Parathyroid adenoma (tissue), 2 donors: ENCODE data around the gene CAMK2B.

ENCODE experiments used
- H2AFZ ChIP-seq: fragments of 300-600 bp; sonication (generic); one replicate; pipeline ENCODE4 v1.7.0; 2017; ENCODE audit warnings: antibody characterized with exemption, mild to moderate bottlenecking
- H3K27ac ChIP-seq: fragments of 300-600 bp; sonication (generic); one replicate; pipeline ENCODE4 v1.7.0; 2017
- H3K27me3 ChIP-seq: fragments of 300-600 bp; sonication (generic); one replicate; pipeline ENCODE4 v1.7.0; 2017; ENCODE audit warnings: low read length; ENCODE audit not compliant: control insufficient read depth, insufficient read depth
- H3K36me3 ChIP-seq: fragments of 300-600 bp; sonication (generic); one replicate; pipeline ENCODE4 v1.7.0; 2017; ENCODE audit warnings: low read length; ENCODE audit not compliant: control insufficient read depth, insufficient read depth
- H3K4me1 ChIP-seq: fragments of 300-600 bp; sonication (generic); one replicate; pipeline ENCODE4 v1.7.0; 2017; ENCODE audit warnings: control low read depth
- H3K4me2 ChIP-seq: fragments of 300-600 bp; sonication (generic); one replicate; pipeline ENCODE4 v1.7.0; 2017; ENCODE audit warnings: low read length
- H3K4me3 ChIP-seq: fragments of 300-600 bp; sonication (generic); one replicate; pipeline ENCODE4 v1.7.0; 2017; ENCODE audit warnings: low read depth, low read length
- H3K79me2 ChIP-seq: fragments of 300-600 bp; sonication (generic); one replicate; pipeline ENCODE4 v1.7.0; 2017; ENCODE audit warnings: control low read depth
- H3K9ac ChIP-seq: fragments of 300-600 bp; sonication (generic); one replicate; pipeline ENCODE4 v1.7.0; 2017; ENCODE audit warnings: mild to moderate bottlenecking
- H3K9me3 ChIP-seq: fragments of 300-600 bp; sonication (generic); one replicate; pipeline ENCODE4 v1.7.0; 2017; ENCODE audit warnings: low read length; ENCODE audit not compliant: control insufficient read depth
- TF ChIP-seq, protein P1 (sequence below): fragments of 300-600 bp; sonication (generic); IDR thresholded peaks from one replicate; pipeline ENCODE4 v1.7.0; 2017; ENCODE audit warnings: antibody characterized with exemption, mild to moderate bottlenecking
- donor health status: primary hyperparathyroidism.

The CAMK2B gene

DNA sequence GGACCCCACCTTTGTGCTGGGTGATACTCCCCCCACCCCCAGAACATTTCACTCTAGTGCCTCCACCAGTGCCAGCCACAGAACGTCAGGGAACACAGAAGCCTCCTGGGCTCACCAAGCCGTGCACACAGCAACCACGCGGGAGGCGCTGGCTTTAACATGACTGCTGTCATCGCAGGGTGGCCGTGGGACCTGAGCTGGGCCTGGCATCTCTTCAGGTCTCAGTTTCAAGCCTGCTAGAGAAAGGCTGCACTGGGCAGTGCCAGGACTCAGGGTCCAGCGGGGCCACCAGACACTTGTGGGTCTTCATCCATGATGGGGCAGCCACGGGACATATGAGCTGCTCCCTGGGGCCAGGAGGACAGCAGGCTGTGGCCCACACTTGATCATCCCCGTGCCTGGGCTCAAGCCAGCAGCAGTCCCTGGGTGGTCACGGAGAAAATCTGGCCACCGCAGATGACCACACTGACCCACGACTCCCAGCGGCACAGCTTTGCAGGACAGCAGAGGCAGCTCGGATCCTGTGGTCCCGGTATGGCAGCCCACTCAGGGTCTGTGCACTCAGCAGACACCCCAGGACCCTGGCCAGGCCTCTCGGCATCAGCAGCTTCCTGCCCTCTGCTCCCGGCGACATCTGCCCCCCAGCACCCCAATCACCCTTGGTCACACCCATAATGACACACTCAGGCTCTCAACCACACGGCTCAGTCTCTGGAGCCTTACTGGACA is 44.2 kb downstream of the CAMK2B start:
- Histone ChIP-seq H3K9me3 (no peaks in the 10 kb centered on the region), H3K4me1 (no peaks in the 10 kb centered on the region), H3K4me3 (no peak overlapping the region), H3K79me2 (peaks cover 9% of the 10 kb centered on the region), H3K36me3 (no peaks in the 10 kb centered on the region), H3K27me3 (no peaks in the 10 kb centered on the region), H3K4me2 (no peak overlapping the region), H2AFZ (no peak overlapping the region), H3K9ac (no peak overlapping the region), H3K27ac (no peak overlapping the region)
- TF ChIP-seq, protein P1, sequence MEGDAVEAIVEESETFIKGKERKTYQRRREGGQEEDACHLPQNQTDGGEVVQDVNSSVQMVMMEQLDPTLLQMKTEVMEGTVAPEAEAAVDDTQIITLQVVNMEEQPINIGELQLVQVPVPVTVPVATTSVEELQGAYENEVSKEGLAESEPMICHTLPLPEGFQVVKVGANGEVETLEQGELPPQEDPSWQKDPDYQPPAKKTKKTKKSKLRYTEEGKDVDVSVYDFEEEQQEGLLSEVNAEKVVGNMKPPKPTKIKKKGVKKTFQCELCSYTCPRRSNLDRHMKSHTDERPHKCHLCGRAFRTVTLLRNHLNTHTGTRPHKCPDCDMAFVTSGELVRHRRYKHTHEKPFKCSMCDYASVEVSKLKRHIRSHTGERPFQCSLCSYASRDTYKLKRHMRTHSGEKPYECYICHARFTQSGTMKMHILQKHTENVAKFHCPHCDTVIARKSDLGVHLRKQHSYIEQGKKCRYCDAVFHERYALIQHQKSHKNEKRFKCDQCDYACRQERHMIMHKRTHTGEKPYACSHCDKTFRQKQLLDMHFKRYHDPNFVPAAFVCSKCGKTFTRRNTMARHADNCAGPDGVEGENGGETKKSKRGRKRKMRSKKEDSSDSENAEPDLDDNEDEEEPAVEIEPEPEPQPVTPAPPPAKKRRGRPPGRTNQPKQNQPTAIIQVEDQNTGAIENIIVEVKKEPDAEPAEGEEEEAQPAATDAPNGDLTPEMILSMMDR: no peak

DNA sequence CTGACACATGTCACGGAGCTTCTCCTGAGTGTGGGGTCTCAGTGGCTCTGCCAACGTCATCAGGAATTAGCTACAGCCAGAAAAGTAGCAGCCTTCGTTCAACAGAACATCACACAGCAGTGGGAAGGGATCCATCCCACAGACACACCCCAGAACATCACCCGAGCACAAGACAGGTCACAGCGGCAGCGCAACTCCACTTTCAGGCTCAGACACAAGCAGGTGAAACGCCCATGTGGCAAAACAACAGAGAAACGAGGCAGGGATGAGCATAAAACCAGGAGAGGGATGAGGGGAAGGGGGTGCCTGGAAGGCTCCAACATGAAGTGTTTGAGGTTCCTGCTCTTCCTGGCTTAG is 44.8 kb downstream of the CAMK2B start:
- peaks cover 12% of the 10 kb centered on the region for H3K79me2 ChIP-seq
- no peak overlapping the region for H3K27ac ChIP-seq
- H3K4me2 ChIP-seq: no peak overlapping the region
- no peaks in the 10 kb centered on the region for H3K36me3 ChIP-seq
- H3K9me3 ChIP-seq: no peaks in the 10 kb centered on the region
- TF ChIP-seq, protein P1: no peak
- H3K4me3 ChIP-seq: no peak overlapping the region
- no peak overlapping the region for H3K9ac ChIP-seq
- no peak overlapping the region for H2AFZ ChIP-seq
- no peaks in the 10 kb centered on the region for H3K27me3 ChIP-seq
- no peaks in the 10 kb centered on the region for H3K4me1 ChIP-seq

DNA sequence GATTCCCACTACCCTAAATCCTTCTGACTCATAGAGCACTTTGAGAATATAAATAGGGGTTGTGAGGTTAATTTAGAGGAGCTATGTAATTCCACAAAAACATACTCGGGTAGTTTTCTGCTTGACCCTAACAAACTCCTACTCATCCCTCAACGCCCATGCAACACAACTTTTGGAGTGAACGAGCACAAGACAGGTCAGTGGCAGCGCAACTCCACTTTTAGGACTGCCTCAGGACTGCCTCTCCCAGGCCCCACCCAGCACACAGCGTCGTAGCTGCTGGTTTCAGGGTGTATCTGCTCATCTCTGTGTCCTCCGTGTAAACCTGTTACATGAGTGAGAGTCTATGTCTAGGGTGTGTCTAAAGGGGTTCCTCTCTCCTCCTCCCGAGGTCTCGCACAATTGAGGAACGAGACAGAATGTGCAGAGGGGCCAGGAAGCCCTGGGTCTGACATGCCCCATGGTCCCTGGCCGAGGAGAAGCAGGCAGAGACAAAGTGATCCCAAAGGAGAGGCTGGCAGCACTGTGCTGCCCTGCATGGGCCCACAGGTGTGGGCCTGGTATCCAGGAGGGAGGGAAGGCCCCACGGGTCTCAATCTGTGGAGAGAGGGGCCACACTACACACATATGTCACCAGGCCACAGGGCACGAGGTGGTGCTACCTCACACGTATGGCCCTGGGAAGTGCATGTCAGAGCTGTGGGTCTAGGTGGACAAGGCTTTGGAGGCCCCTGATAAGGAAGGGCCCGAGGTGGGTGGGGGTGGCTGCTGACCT is 45.5 kb downstream of the CAMK2B start:
- Histone ChIP-seq H3K27ac (no peak overlapping the region), H3K4me1 (no peaks in the 10 kb centered on the region), H3K4me3 (no peak overlapping the region), H3K9me3 (no peaks in the 10 kb centered on the region), H3K4me2 (no peak overlapping the region), H3K79me2 (peaks cover 12% of the 10 kb centered on the region), H3K27me3 (no peaks in the 10 kb centered on the region), H3K9ac (no peak overlapping the region), H2AFZ (no peak overlapping the region), H3K36me3 (no peaks in the 10 kb centered on the region)
- TF ChIP-seq, protein P1: no peak

DNA sequence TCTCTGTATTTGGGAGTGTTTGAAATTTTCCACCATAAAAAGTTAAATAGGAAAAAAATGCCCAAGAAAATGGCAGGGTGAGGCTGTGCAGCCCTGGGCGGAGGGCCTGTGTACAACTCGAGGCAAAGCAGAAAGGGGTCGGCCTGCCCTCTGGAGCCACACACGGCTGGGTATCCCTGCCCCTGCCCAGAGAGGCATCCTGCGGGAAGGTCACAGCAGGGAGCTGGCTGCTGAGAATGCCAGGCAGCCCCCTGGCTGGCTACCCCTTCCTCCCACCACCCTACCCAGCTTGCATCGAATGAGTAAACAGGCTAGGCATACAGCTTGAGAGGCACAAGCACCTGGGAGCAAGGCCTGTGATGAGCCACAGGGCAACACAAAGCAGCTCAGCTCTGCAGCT is 46.1 kb downstream of the CAMK2B start:
- Histone ChIP-seq H3K36me3 (no peaks in the 10 kb centered on the region), H3K4me1 (no peaks in the 10 kb centered on the region), H3K27me3 (no peaks in the 10 kb centered on the region), H3K27ac (no peak overlapping the region), H3K4me3 (no peak overlapping the region), H3K9ac (no peak overlapping the region), H3K79me2 (peaks cover 9% of the 10 kb centered on the region), H2AFZ (no peak overlapping the region), H3K9me3 (no peaks in the 10 kb centered on the region), H3K4me2 (no peak overlapping the region)
- TF ChIP-seq, protein P1: no peak
